Fibroblast of skin of back (primary cell): ENCODE data around the gene USP20.
"Not testable (repeated sequence)": the region's sequence is repeated elsewhere in the genome, so short reads cannot be mapped to it uniquely, and the experiment has no call there.

ENCODE experiments used
- DNase-seq: peaks from one replicate; pipeline ENCODE4 v3.0.0-alpha.2; 2013

The USP20 gene

DNA sequence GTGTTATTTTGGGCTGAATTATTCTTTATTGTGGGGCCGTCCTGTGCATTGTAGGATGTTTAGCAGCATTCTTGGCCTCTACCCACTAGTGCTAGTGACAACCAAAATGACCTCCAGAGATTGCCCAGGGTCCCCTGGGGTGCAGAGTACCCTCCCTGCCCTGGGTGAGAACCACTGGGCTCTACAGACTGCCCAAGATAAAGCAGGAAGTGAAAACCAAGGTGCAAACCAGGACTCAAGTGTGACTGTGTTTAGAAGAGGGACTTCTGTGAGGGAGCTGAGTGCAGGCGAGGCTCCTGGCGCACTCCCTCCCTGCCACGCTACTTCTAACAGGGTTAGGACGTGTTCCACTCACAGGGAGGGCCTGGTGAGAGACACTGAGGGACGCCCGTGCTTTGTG is 41.6 kb downstream of the USP20 start:
- DNase-seq: no peak

DNA sequence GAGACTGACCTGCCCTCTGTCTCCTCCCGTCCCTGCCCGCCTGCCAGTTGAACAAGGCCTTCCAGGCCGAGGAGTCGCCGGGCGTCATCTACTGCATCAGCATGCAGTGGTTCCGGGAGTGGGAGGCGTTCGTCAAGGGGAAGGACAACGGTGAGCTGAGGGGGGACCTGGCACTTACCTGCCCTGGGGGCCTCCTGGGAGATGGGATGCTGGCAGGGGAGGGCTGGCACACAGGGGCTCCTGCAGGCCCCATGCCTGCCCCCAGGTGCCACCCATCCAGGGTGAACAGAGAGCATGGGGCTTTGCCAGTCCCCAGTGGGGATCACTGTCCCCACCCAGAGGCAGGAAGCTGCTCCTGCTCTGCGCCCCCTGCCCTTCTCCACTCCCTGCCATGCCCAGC is 43.0 kb downstream of the USP20 start:
- DNase-seq: no peak

DNA sequence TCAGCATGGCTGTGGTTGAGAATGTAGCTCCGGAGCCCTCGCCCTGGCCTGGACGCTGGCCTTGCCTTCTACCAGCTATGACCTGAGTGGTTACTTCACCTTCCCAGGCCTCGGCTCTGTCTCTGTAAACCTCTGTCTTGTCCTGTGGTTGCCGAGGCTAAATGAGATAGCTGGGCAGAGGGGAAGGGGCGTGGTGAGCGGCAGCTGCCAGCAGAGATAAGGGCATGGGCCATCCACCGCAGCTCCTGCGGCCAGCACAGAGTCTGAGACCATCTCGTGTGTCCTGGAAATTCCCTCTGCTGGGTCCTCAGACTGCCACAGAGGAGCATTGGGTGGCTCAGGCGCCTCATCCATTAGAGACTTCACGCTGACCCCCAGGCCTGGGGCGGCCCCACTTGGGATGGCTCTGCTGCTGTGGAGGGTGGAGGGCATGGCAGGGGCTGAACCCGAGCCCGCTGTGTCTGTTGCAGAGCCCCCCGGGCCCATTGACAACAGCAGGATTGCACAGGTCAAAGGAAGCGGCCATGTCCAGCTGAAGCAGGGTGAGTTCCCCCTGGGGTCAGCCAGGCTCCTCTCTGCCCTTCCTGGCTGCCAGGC is 43.9 kb downstream of the USP20 start:
- DNase-seq: no peak

DNA sequence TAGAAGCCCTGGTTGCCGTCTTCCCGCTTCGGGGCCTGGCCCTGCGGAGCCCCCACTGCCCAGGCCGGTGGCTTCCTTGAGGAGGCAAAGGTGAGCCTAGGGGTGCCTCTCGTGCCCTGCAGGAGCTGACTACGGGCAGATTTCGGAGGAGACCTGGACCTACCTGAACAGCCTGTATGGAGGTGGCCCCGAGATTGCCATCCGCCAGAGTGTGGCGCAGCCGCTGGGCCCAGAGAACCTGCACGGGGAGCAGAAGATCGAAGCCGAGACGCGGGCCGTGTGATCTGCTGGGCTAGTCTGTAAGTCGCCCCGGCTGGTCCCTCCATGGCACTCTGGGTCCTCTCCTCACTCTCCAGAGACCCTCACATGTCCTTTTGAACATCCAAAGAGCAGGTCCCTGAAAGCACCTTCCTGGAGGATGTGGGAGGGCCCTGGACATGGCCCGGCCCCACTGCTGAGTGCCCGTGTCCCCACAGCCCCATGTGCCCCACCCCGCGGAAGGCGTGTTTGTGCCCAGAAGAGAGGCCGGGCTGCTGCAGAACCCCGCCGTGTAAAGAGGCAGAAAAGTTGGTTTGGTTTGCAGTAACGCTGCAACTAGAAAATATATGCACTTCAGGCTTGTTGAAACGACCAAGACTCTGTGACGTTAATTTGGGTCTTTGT is 44.9 kb downstream of the USP20 start:
- DNase-seq: no peak

GRCh38 chr9:129880654-129881546 is 45.6 kb downstream of the USP20 start:
- peak; percentile 56 for DNase-seq

DNA sequence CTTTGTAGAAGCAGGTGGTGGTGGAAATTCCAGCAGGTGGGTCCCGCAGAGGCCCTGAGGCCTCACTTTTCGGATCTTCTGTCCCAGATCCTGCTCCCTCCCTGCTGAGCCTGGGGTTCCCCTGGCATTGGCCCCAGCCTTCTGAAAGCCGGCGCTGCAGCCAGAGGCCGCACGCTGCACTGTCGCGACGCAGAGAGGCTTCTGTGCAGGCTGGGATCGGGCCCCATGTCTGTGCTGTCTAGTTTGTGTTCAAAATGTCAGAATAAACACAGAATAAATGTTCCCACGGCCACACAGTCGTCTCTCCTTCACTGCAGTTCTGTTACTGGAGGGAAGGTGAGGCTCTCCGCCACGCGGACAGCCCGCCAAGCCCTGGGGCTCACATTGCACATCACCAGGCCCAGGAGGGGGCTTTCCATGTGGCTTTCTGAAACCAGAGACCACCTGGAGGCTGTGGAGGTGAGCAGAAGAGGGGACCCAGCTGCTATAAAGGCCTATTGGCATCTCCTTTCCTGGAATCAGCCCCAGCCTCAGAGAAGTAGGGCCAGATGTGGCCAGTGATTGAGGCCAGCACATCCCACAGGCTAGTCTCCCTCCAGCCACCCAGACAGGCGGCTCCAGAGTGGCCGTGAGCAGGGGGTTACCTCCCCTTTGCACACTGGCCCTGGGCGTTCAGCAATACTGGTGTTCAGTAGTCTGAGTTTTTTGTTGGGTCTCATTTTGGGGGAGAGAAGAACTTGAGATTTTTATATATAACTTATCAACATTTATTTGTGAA is 46.5 kb downstream of the USP20 start:
- no peak for DNase-seq

- DNase-seq: peak; percentile 86
Observed at GRCh38 chr9:129884220-129885017, 49.2 kb downstream of the USP20 start.

DNA sequence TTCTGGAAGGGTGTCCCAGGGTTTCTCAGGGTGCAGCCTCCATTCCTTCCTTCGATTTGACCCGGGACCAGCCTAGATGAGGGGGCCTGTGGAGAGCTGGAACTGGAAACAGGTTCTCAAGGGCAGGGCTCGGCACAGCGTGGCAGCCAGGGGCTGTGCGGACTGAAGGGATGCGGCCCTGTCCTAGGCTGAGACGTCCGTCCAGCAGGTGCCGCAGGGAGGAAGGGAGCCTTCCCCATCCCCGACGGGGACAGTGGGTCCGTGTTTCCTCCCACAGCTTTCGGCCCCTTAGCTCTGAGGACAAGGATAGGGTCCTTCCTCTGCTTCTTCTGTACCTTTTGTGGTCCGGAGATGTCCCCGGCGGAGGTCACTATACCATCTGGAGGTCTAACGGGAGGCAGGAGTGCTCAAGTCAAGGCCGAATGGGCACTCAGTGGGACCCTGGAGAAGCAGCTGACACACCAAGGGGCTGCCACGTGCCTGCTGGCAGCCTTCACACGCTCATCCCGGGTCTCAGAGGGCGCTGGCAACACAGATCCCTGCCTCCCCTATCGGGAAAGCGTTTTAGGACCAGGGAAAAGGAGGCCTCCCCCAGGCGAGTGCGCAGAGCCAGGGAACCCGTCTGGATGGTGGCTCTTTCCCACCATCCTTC is 49.9 kb downstream of the USP20 start:
- no peak for DNase-seq

GRCh38 chr9:129885670-129886106 is 50.4 kb downstream of the USP20 start:
- peak; percentile 95 for DNase-seq

- DNase-seq: no peak
Observed at GRCh38 chr9:129886226-129887174, 51.2 kb downstream of the USP20 start.

DNA sequence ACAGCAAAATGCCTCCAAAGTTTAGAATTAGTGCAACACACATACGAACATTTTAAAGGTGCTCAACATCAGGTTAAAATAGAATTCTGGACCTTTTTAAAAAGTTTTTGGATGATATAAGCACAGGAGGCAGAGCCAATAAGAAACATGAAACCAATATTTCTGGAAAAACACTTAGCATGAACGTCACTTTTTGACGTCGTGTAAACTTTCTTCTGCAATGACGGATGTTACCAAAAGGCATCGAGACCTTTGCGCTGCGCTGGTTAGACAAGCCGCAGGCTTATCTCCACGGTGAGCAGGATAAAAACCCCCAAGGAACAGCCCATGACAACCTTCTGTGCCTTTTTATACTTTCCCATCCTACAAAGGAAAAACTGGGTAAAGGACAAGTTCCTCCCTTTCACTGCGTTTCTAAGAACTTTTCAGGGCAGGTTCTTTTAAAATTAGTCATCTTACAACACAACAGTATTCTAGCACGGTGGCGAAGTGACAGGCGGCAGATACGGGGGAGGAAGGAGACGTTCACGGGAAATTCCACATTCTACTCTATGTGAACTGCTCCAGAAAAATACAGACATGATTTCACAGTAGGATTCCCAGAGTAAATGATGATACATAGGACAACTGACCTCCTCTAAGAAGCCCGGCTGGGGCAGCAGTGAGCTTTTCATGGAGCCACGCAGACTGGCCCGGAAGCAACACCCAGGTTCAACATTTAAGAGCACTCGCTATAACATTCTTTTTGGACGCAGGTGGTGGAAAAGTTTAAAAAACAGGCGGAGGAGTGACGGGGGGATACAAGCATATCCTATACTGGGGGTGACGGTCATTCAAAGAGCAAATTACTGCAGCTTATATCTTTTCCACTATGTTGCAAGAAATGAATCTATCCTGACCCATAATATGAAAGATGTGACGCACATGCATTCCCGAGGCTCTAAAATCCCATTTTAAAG is 52.4 kb downstream of the USP20 start:
- peak; percentile 77 for DNase-seq

GRCh38 chr9:129888293-129889121 is 53.2 kb downstream of the USP20 start:
- DNase-seq: no peak

- no peak for DNase-seq
Observed at GRCh38 chr9:129889122-129889940, 54.1 kb downstream of the USP20 start.

GRCh38 chr9:129889941-129890717 is 54.9 kb downstream of the USP20 start:
- no peak for DNase-seq

DNA sequence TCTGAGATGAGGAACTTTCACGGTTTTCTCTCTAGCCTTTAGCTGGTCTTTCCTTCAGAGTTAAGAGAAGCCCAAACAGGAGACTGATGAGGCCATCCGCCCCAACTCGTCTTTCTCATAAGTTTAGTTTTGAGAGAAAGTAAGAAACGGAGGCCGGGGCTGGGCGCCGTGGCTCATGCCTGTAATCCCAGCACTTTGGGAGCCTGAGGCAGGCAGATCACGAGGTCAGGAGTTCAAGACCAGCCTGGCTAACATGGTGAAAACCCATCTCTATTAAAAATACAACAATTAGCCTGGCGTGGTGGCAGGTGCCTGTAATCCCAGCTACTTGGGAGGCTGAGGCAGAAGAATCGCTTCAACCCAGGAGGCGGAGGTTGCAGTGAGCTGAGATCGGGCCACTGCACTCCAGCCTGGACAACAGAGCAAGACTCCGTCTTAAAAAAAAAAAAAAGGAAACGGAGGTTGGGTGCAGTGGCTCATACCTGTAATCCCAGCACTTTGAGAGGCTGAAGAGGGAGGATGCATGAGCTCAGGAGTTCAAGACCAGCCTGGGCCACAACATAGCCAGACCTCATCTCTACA is 55.6 kb downstream of the USP20 start:
- not testable (repeated sequence) for DNase-seq

GRCh38 chr9:129891569-129891968 is 56.3 kb downstream of the USP20 start:
- DNase-seq: no peak
